Umbilical cord (tissue), 2 donors: ENCODE results near the gene MYBPC1. TPM values are rescaled to one million over a fixed set of nuclear protein-coding genes. Genes with fewer than 3 reads are reported as not detected.

ENCODE experiments used
- DNase-seq: peaks from one replicate; pipeline ENCODE4 v3.0.0-alpha.2; 2015; ENCODE audit warnings: low spot score
- total RNA-seq: library from RNA; depleted of rRNA; stranded (reverse); fragments of >200 nt; gene quantifications from one replicate; pipeline ENCODE4 v1.2.3, GENCODE V29; 2014; ENCODE audit warnings: low replicate concordance; ENCODE audit not compliant: insufficient read depth

Gene MYBPC1
- total RNA-seq, 1 donor from 2014 or later, result 5.1 TPM

GRCh38 chr12:101694297-101694848 is 99.6 kb downstream of the MYBPC1 start:
- no peak for DNase-seq

- no peak for DNase-seq
Measured at GRCh38 chr12:101694986-101695385, 100.2 kb downstream of the MYBPC1 start.

- DNase-seq, result no peak
Measured at GRCh38 chr12:101695706-101696105, 100.9 kb downstream of the MYBPC1 start.

GRCh38 chr12:101696251-101697196 is 101.8 kb downstream of the MYBPC1 start:
- DNase-seq, result no peak

- DNase-seq, result peak; percentile 55
Measured at GRCh38 chr12:101697197-101697929, 102.6 kb downstream of the MYBPC1 start, which contains the start of gene CHPT1. TSS of gene CHPT1 (plus strand) at chr12:101697640. CDS start at chr12:101697862, 222 bp downstream.

- peak; percentile 49 for DNase-seq
Measured at GRCh38 chr12:101697930-101698799, 103.4 kb downstream of the MYBPC1 start.

GRCh38 chr12:101698800-101699347 is 104.1 kb downstream of the MYBPC1 start:
- no peak for DNase-seq

GRCh38 chr12:101700299-101700820 is 105.6 kb downstream of the MYBPC1 start:
- no peak for DNase-seq

- DNase-seq, result no peak
Measured at GRCh38 chr12:101703487-101703886, 108.7 kb downstream of the MYBPC1 start.

- no peak for DNase-seq
Measured at GRCh38 chr12:101706403-101706802, 111.6 kb downstream of the MYBPC1 start.

- DNase-seq, result no peak
Measured at GRCh38 chr12:101707131-101707782, 112.5 kb downstream of the MYBPC1 start.

GRCh38 chr12:101710288-101710687 is 115.5 kb downstream of the MYBPC1 start:
- no peak for DNase-seq

- DNase-seq, result peak; percentile 48
Measured at GRCh38 chr12:101713059-101713682, 118.4 kb downstream of the MYBPC1 start.

- DNase-seq, result no peak
Measured at GRCh38 chr12:101713930-101714329, 119.2 kb downstream of the MYBPC1 start.

GRCh38 chr12:101714877-101715444 is 120.2 kb downstream of the MYBPC1 start:
- no peak for DNase-seq

- no peak for DNase-seq
Measured at GRCh38 chr12:101719566-101719965, 124.8 kb downstream of the MYBPC1 start.

GRCh38 chr12:101720118-101720517 is 125.3 kb downstream of the MYBPC1 start:
- no peak for DNase-seq

- peak; percentile 52 for DNase-seq
Measured at GRCh38 chr12:101722392-101722791, 127.6 kb downstream of the MYBPC1 start.

GRCh38 chr12:101727098-101727497 is 132.3 kb downstream of the MYBPC1 start:
- DNase-seq, result no peak
